ENCODE measurements around the gene ITGA11.

DNA sequence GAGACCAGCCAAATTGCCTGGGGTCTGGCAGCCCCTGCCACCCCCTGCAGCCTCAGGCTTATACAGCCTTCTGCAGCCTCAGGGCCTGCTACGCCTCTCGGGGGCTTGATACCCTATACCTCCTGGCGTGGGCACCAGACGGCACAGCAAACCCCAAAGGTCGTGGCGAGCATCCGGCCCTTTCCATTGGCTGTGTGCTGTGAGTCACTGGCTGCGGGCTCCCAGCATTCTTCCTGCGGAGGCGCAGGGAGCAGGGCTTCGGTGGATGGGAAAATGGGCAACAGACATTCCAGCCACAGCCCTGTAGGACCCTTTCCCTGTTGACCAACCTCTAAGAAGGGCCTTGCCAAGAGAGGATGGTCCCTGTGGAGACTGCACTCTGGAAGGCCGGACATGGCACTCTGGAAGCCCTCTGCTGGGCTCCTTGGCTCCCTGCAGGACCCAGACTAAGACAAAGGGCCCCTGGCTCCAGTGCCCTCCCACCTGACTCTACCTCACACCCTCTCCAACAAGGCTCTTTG lies 59.6 kb downstream of the ITGA11 start:
- TF ChIP-seq ZNF274 (IDR thresholded peaks at IDR 0.05; ENCODE audit: low read depth, low read length) (no peak), YY1 (IDR thresholded peaks at IDR 0.05; ENCODE audit: insufficient read depth, insufficient read length) (no peak)
